H1 (cell line): Measurements from ENCODE around the gene SLITRK2. TPM values are rescaled to one million over a fixed set of nuclear protein-coding genes. Genes with fewer than 3 reads are reported as not detected.

Experiments used
- CTCF ChIA-PET: fragments of 300-600 bp; sonication (Branson Sonifier 250); formaldehyde crosslinking; loops from one replicate; lab custom pipeline; 2021; ENCODE audit not compliant: partially characterized antibody; lab: Charles Lee
- POLR2A ChIA-PET: fragments of 300-600 bp; sonication (Branson Sonifier 250); formaldehyde crosslinking; loops from one replicate; lab custom pipeline; 2021; ENCODE audit warnings: inconsistent platforms; ENCODE audit not compliant: partially characterized antibody; lab: Charles Lee
- DNase-seq, 2 experiments: peaks; one replicate each; pipeline versions ENCODE4 v3.0.0 to v3.0.0-alpha.2; 2010 to 2022; ENCODE audit warnings: low spot score in 2 of 2, low read depth in 1 of 2, mixed read lengths in 1 of 2
- FAIRE-seq: peaks from 2 replicates; lab custom pipeline; 2011; peaks lifted over from hg19 to GRCh38; lab: Jason Lieb, UNC
- H2AFZ ChIP-seq: 2 replicates; pipeline ENCODE4 v1.8.1; 2012; ENCODE audit warnings: low read length, inconsistent platforms
- H2AK5ac ChIP-seq: 2 replicates; pipeline ENCODE4 v1.6.1; 2013; ENCODE audit warnings: low read depth, low read length
- H2BK120ac ChIP-seq: replicated peaks from 2 replicates; pipeline ENCODE3; 2013; ENCODE audit warnings: low read depth, low read length, inconsistent platforms
- H2BK12ac ChIP-seq: 2 replicates; pipeline ENCODE4 v1.6.1; 2013; ENCODE audit warnings: low read depth, low read length
- H2BK15ac ChIP-seq: 2 replicates; pipeline ENCODE4 v1.6.1; 2013; ENCODE audit warnings: low read length
- H2BK20ac ChIP-seq: 2 replicates; pipeline ENCODE4 v1.6.1; 2013; ENCODE audit warnings: low read length
- H2BK5ac ChIP-seq: 2 replicates; pipeline ENCODE4 v1.6.1; 2013; ENCODE audit warnings: low read depth, low read length
- H3K14ac ChIP-seq: 2 replicates; pipeline ENCODE4 v1.6.1; 2013; ENCODE audit warnings: inconsistent platforms; ENCODE audit not compliant: insufficient read length
- H3K18ac ChIP-seq: 2 replicates; pipeline ENCODE4 v1.6.1; 2013; ENCODE audit warnings: low read length; ENCODE audit errors: extremely low read depth
- H3K23ac ChIP-seq: 2 replicates; pipeline ENCODE4 v1.6.1; 2013; ENCODE audit warnings: inconsistent platforms; ENCODE audit not compliant: insufficient read length
- H3K23me2 ChIP-seq: 2 replicates; pipeline ENCODE4 v1.6.1; 2013; ENCODE audit warnings: low read depth, low read length
- H3K27ac ChIP-seq: 2 replicates; pipeline ENCODE4 v1.6.1; 2011; ENCODE audit warnings: low read depth, low read length, inconsistent platforms
- H3K27me3 ChIP-seq, 4 experiments: replicated peaks in 1 of 4; 1 replicate in 1 of 4; 2 replicates in 3 of 4; pipeline versions ENCODE4 v1.6.1 to v1.8.1; 2011 to 2013; ENCODE audit warnings: low read length in 3 of 4, mild to moderate bottlenecking in 3 of 4, inconsistent platforms in 2 of 4, mixed read lengths in 2 of 4, moderate library complexity in 1 of 4; ENCODE audit not compliant: control insufficient read depth in 3 of 4, insufficient read depth in 3 of 4; ENCODE audit errors: extremely low read depth in 1 of 4
- H3K36me3 ChIP-seq, 4 experiments: 2 replicates each; pipeline versions ENCODE4 v1.6.1 to v1.8.1; 2011 to 2013; ENCODE audit warnings: mild to moderate bottlenecking in 4 of 4, low read length in 3 of 4, moderate library complexity in 2 of 4, control low read depth in 1 of 4, inconsistent platforms in 1 of 4; ENCODE audit not compliant: insufficient read depth in 4 of 4, control insufficient read depth in 2 of 4
- H3K4ac ChIP-seq: replicated peaks from 2 replicates; pipeline ENCODE3; 2013; ENCODE audit warnings: low read length, low read depth, mixed read lengths, inconsistent platforms; ENCODE audit not compliant: insufficient read length
- H3K4me1 ChIP-seq, 4 experiments: replicated peaks in 1 of 4; 1 replicate in 1 of 4; 2 replicates in 3 of 4; pipeline versions ENCODE4 v1.6.1 to v1.8.1; 2011 to 2013; ENCODE audit warnings: low read length in 3 of 4, inconsistent platforms in 2 of 4, mixed read lengths in 1 of 4; ENCODE audit not compliant: insufficient read depth in 4 of 4, control insufficient read depth in 3 of 4
- H3K4me2 ChIP-seq, 2 experiments: 2 replicates each; pipeline versions ENCODE4 v1.6.1 to v1.8.1; 2011 to 2013; ENCODE audit warnings: low read depth in 2 of 2, low read length in 2 of 2, control low read depth in 1 of 2, inconsistent platforms in 1 of 2, mild to moderate bottlenecking in 1 of 2; ENCODE audit not compliant: insufficient read depth in 1 of 2
- H3K4me3 ChIP-seq, 4 experiments: fragments of 200-600, 300-600 bp in 1 of 4; sonication (generic), shearing (Covaris generic), sonication (Bioruptor Twin) in 1 of 4; 2 replicates each; pipeline versions ENCODE4 v1.5.1 to v1.8.1; 2011 to 2016; ENCODE audit warnings: low read length in 4 of 4, low read depth in 3 of 4, control low read depth in 2 of 4, inconsistent platforms in 2 of 4, mild to moderate bottlenecking in 2 of 4, mixed read lengths in 1 of 4, moderate library complexity in 1 of 4; ENCODE audit not compliant: insufficient read depth in 2 of 4; ENCODE audit errors: extremely low read depth in 1 of 4
- H3K56ac ChIP-seq: replicated peaks from 2 replicates; pipeline ENCODE3; 2013; ENCODE audit warnings: low read depth, mild to moderate bottlenecking, mixed read lengths, low read length, inconsistent platforms; ENCODE audit not compliant: insufficient read length
- H3K79me1 ChIP-seq: 2 replicates; pipeline ENCODE4 v1.6.1; 2013; ENCODE audit warnings: low read depth, low read length, control low read depth
- H3K79me2 ChIP-seq, 2 experiments: 2 replicates each; pipeline versions ENCODE4 v1.6.1 to v1.8.1; 2012 to 2013; ENCODE audit warnings: low read length in 2 of 2, mild to moderate bottlenecking in 2 of 2, inconsistent platforms in 1 of 2; ENCODE audit not compliant: insufficient read depth in 2 of 2, control insufficient read depth in 1 of 2
- H3K9ac ChIP-seq, 4 experiments: replicated peaks in 1 of 4; 1 replicate in 1 of 4; 2 replicates in 3 of 4; pipeline versions ENCODE4 v1.6.1 to v1.8.1; 2011 to 2013; ENCODE audit warnings: low read depth in 3 of 4, low read length in 3 of 4, control low read depth in 2 of 4, mild to moderate bottlenecking in 2 of 4, moderate library complexity in 2 of 4, inconsistent platforms in 1 of 4; ENCODE audit errors: extremely low read depth in 1 of 4
- H3K9me3 ChIP-seq, 2 experiments: 2 replicates each; pipeline versions ENCODE4 v1.6.1 to v1.8.1; 2012 to 2013; ENCODE audit warnings: mild to moderate bottlenecking in 2 of 2, moderate library complexity in 2 of 2, control low read depth in 1 of 2, inconsistent platforms in 1 of 2, low read depth in 1 of 2, low read length in 1 of 2, mixed read lengths in 1 of 2; ENCODE audit not compliant: insufficient read depth in 2 of 2
- H4K20me1 ChIP-seq, 2 experiments: replicated peaks in 1 of 2; 2 replicates each; pipeline versions ENCODE3 to v1.8.1; 2011 to 2013; ENCODE audit warnings: inconsistent platforms in 2 of 2, low read length in 2 of 2, mild to moderate bottlenecking in 1 of 2; ENCODE audit not compliant: insufficient read depth in 2 of 2, control insufficient read depth in 1 of 2
- H4K5ac ChIP-seq: 2 replicates; pipeline ENCODE4 v1.6.1; 2013; ENCODE audit warnings: low read length, low read depth, mixed read lengths, inconsistent platforms; ENCODE audit not compliant: insufficient read length
- H4K8ac ChIP-seq: 2 replicates; pipeline ENCODE4 v1.8.0; 2013; ENCODE audit warnings: mild to moderate bottlenecking, moderate library complexity, low read length, inconsistent platforms; ENCODE audit not compliant: insufficient read depth; ENCODE audit errors: extremely low read depth
- H4K91ac ChIP-seq: replicated peaks from 2 replicates; pipeline ENCODE3; 2013; ENCODE audit warnings: low read length, mixed read lengths, inconsistent platforms; ENCODE audit not compliant: insufficient read length
- ASH2L ChIP-seq: fragments of 200-600, 300-600 bp; sonication (generic); IDR thresholded peaks from one replicate; pipeline ENCODE4 v1.7.1; 2017; ENCODE audit warnings: low read length
- BACH1 ChIP-seq: IDR thresholded peaks from 2 replicates; pipeline ENCODE4 v1.6.1; 2012; ENCODE audit warnings: low read length, improper control_type of control experiment
- CREB1 ChIP-seq: IDR thresholded peaks from 2 replicates; pipeline ENCODE4 v1.6.1; 2012; ENCODE audit warnings: inconsistent platforms
- KDM4A ChIP-seq: IDR thresholded peaks from one replicate; pipeline ENCODE4 v1.7.1; 2012; ENCODE audit warnings: low read depth, mild to moderate bottlenecking, moderate library complexity, low read length, inconsistent platforms; ENCODE audit not compliant: severe bottlenecking
- TCF12 ChIP-seq: IDR thresholded peaks from 2 replicates; pipeline ENCODE4 v1.6.1; 2011; ENCODE audit warnings: low read depth, mild to moderate bottlenecking, low read length
- YY1 ChIP-seq: IDR thresholded peaks from 2 replicates; pipeline ENCODE4 v1.6.1; 2011; ENCODE audit warnings: low read depth, mild to moderate bottlenecking, low read length
- WGBS, 2 experiments: shearing (Covaris generic) in 1 of 2; methylation state at CpG; one replicate each; pipeline versions ENCODE4 v1.1.6 to v1.1.7; 2013 to 2015; ENCODE audit warnings: low lambda C conversion rate in 2 of 2, mixed read lengths in 2 of 2, inconsistent platforms in 1 of 2, low coverage in 1 of 2, missing lambda C conversion rate in 1 of 2; ENCODE audit not compliant: insufficient replicate concordance in 2 of 2, insufficient coverage in 1 of 2, insufficient read length in 1 of 2; ENCODE audit errors: extremely low coverage in 1 of 2, missing lambda C conversion rate in 1 of 2; 5-methylcytosine and 5-hydroxymethylcytosine counted together
- polyA plus RNA-seq, 7 experiments: library from polyadenylated mRNA; depleted of rRNA in 3 of 7; stranded (reverse) in 5 of 7; unstranded in 2 of 7; fragments of >200 nt in 5 of 7; fragments of 200-250 nt in 2 of 7; gene quantifications; 1 replicate in 5 of 7; 2 replicates in 1 of 7; 4 replicates in 1 of 7; pipeline versions ENCODE4 v1.2.1 to v1.2.3, GENCODE V29; 2011 to 2013; ENCODE audit warnings: missing spikeins in 2 of 7, mixed read lengths in 2 of 7
- total RNA-seq: library from RNA; stranded (reverse); fragmentation: NEBNext Ultra II Directional; extraction: Animal tissue kit (Norgen Biotek cat#: 25700); gene quantifications from 2 replicates; pipeline ENCODE4 v1.2.1, GENCODE V29; 2021

The SLITRK2 gene
- total and polyA plus RNA-seq, 2 of the 8 experiments (the other 6 are each of a cell fraction or from before 2014, with no cell fraction given) = 0.14 to 0.39 TPM

DNA sequence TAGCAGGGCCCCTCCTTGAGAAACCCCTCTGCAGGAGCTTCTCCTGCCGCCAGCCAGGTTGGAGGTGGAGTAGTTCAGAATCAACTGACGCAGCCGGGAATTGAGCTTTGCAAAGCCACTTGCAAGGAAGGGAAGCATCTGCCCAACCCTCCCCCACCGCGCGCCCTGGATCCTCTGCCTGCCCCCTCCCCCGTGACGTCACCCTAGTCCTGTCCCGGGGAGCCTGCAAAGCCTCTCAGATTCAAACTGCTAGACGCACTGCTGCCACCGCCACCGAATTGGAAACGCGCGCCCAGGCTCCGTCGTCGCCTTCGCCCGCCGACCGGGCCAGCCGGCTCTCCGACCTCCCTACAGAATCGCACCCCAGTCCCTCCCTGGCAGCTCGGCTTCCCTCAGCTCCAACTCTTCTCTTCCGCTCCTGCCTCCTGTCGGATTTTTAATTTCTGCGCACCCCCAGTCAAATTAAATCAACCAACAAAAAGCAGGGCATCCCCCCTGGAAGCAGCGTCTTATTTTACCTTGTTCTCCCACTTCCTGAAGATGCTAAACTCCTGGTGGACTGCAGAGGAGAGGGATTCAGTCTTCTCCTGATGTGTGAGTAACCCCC lies 3.8 kb downstream of the SLITRK2 start:
- no peak overlapping the region for H3K27ac ChIP-seq
- whole genome bisulfite sequencing, 2 experiments = 5% methylated on average over 12 of the region's 30 CpGs; no CpG with 5 or more reads in 1 of the 2 experiments
- no peak overlapping the region for H2AFZ ChIP-seq
- H3K23me2 ChIP-seq = peaks cover 13% of the 10 kb centered on the region; the same call in 1 of the 2 replicates
- no peak overlapping the region for H3K18ac ChIP-seq
- no peak for TF ChIP-seq BACH1
- TF ChIP-seq YY1 = no peak
- TF ChIP-seq CREB1 = peak; percentile 62
- TF ChIP-seq TCF12 = no peak
- peak; percentile 83 for TF ChIP-seq KDM4A
- peak; percentile 31 for TF ChIP-seq ASH2L
- peaks cover 0 to 8% (median 3%) of the 10 kb centered on the region in 4 experiments; a peak in 4 of 7 replicates for H3K4me1 ChIP-seq
- no peak overlapping the region for H3K14ac ChIP-seq
- no peak overlapping the region for H2BK5ac ChIP-seq
- ChIA-PET POLR2A (no interaction called here), CTCF (interaction anchor here (1.2 to 1.8 kb wide), 5 partner anchors 18 to 372 kb away, joined by 3 to 6 read pairs (median 5); no protein-coding TSS in a partner anchor)
- no peak overlapping the region for H2AK5ac ChIP-seq
- FAIRE-seq (no peak), DNase-seq (peak in 1 of 2 experiments; percentile 57)
- no peak overlapping the region for H4K91ac ChIP-seq
- no peaks in the 10 kb centered on the region for H3K9me3 ChIP-seq
- no peak overlapping the region for H2BK20ac ChIP-seq
- no peak overlapping the region for H3K23ac ChIP-seq
- peak overlapping the region; percentile 75 to 81 for H3K4me2 ChIP-seq
- H2BK120ac ChIP-seq = no peak overlapping the region
- H4K8ac ChIP-seq = no peak overlapping the region
- H4K5ac ChIP-seq = no peak overlapping the region
- H3K9ac ChIP-seq = no peak overlapping the region
- H2BK15ac ChIP-seq = no peak overlapping the region
- H2BK12ac ChIP-seq = no peak overlapping the region
- no peaks in the 10 kb centered on the region for H3K36me3 ChIP-seq
- H3K4me3 ChIP-seq = peak overlapping the region; percentile 30 to 61 (median 39); a peak in 7 of 8 replicates
- no peaks in the 10 kb centered on the region for H3K79me2 ChIP-seq
- H3K4ac ChIP-seq = no peak overlapping the region
- no peak overlapping the region for H3K56ac ChIP-seq
- no peaks in the 10 kb centered on the region for H3K79me1 ChIP-seq
- peaks cover 0 to 2% of the 10 kb centered on the region in 2 experiments for H4K20me1 ChIP-seq
- peaks cover 42 to 75% (median 62%) of the 10 kb centered on the region in 4 experiments for H3K27me3 ChIP-seq
